ENCODE data around the gene TTC7B. TPM values are rescaled to one million over a fixed set of nuclear protein-coding genes. Genes with fewer than 3 reads are reported as not detected.

The TTC7B gene
- total and polyA plus RNA-seq, 2 donors (not counting 1 experiment from before 2014, with no cell fraction given), result 0.36 to 3.2 TPM

GRCh38 chr14:90583916-90584605, 232.2 kb downstream of the TTC7B start:
- no peaks in the 10 kb centered on the region for H3K36me3 ChIP-seq (replicated peaks in 1 of 2; ENCODE audit: control extremely low read depth in 1 of 2, control insufficient read depth in 1 of 2, extremely low read depth in 1 of 2, insufficient read depth in 2 of 2, low read length in 1 of 2)
- no peaks in the 10 kb centered on the region for H3K9me3 ChIP-seq (ENCODE audit: control extremely low read depth in 1 of 3, control insufficient read depth in 2 of 3, insufficient read depth in 1 of 3, low read length in 2 of 3)
- DNase-seq, result no peak
- 98% methylated on average over 10 of the region's 12 CpGs for WGBS (ENCODE audit: insufficient coverage)
- H2AFZ ChIP-seq (ENCODE audit: insufficient read depth, low read depth, low read length, poor library complexity, severe bottlenecking), result no peak overlapping the region
- H3K79me2 ChIP-seq (ENCODE audit: control insufficient read depth, insufficient read depth, low read length), result no peaks in the 10 kb centered on the region
- intact Hi-C loops (cut with micrococcal nuclease), result no loop called here
- no peak overlapping the region for H3K27ac Mint-ChIP-seq
- ChIA-PET POLR2A (no interaction called here), CTCF (no interaction called here)
- no peak overlapping the region for H3K27ac ChIP-seq (ENCODE audit: low read length in 2 of 2)
- no peaks in the 10 kb centered on the region for H4K20me1 ChIP-seq (ENCODE audit: control insufficient read depth, insufficient read depth, low read length, poor library complexity, severe bottlenecking)
- H3K9ac ChIP-seq (ENCODE audit: low read length), result no peak overlapping the region
- H3K27me3 Mint-ChIP-seq, result no peaks in the 10 kb centered on the region
- no peak for ATAC-seq (ENCODE audit: low read depth)
- H3K4me1 ChIP-seq (ENCODE audit: control insufficient read depth in 2 of 2, insufficient read depth in 2 of 2, low read length in 2 of 2), result no peaks in the 10 kb centered on the region
- no peaks in the 10 kb centered on the region for H3K27me3 ChIP-seq (replicated peaks in 1 of 4; ENCODE audit: control extremely low read depth in 1 of 4, control insufficient read depth in 3 of 4, insufficient read depth in 4 of 4, low read length in 3 of 4)
- H3K9me3 Mint-ChIP-seq (ENCODE audit: insufficient read depth), result no peaks in the 10 kb centered on the region
- TF ChIP-seq CTCF (IDR thresholded peaks at IDR 0.05), result no peak
- no peak for TF ChIP-seq EZH2 (IDR thresholded peaks at IDR 0.05; ENCODE audit: borderline replicate concordance, insufficient read depth, low read depth, low read length, poor library complexity, severe bottlenecking)
- no peak overlapping the region for H3K4me3 ChIP-seq (ENCODE audit: control extremely low read depth in 1 of 5, extremely low read depth in 1 of 5, insufficient read depth in 1 of 5, low read depth in 2 of 5, low read length in 4 of 5)
- no peak overlapping the region for H3K4me3 Mint-ChIP-seq
- H3K4me2 ChIP-seq (replicated peaks; ENCODE audit: low read depth, low read length, poor library complexity, severe bottlenecking), result no peak overlapping the region
- no peaks in the 10 kb centered on the region for H3K4me1 Mint-ChIP-seq

- intact Hi-C loops (cut with micrococcal nuclease), result no loop called here
- no peak for DNase-seq
- Mint-ChIP-seq H3K27ac (no peak overlapping the region), H3K27me3 (no peaks in the 10 kb centered on the region), H3K9me3 (ENCODE audit: insufficient read depth) (no peaks in the 10 kb centered on the region), H3K4me1 (no peaks in the 10 kb centered on the region), H3K4me3 (no peak overlapping the region)
- no peak overlapping the region for H3K4me2 ChIP-seq (replicated peaks; ENCODE audit: low read depth, low read length, poor library complexity, severe bottlenecking)
- H4K20me1 ChIP-seq (ENCODE audit: control insufficient read depth, insufficient read depth, low read length, poor library complexity, severe bottlenecking), result no peaks in the 10 kb centered on the region
- ChIA-PET CTCF (no interaction called here), POLR2A (no interaction called here)
- no peaks in the 10 kb centered on the region for H3K79me2 ChIP-seq (ENCODE audit: control insufficient read depth, insufficient read depth, low read length)
- no peak overlapping the region for H3K27ac ChIP-seq (ENCODE audit: low read length in 2 of 2)
- no peak overlapping the region for H3K9ac ChIP-seq (ENCODE audit: low read length)
- no peaks in the 10 kb centered on the region for H3K36me3 ChIP-seq (replicated peaks in 1 of 2; ENCODE audit: control extremely low read depth in 1 of 2, control insufficient read depth in 1 of 2, extremely low read depth in 1 of 2, insufficient read depth in 2 of 2, low read length in 1 of 2)
- TF ChIP-seq CTCF (IDR thresholded peaks at IDR 0.05) (no peak), EZH2 (IDR thresholded peaks at IDR 0.05; ENCODE audit: borderline replicate concordance, insufficient read depth, low read depth, low read length, poor library complexity, severe bottlenecking) (no peak)
- H3K27me3 ChIP-seq (replicated peaks in 1 of 4; ENCODE audit: control extremely low read depth in 1 of 4, control insufficient read depth in 3 of 4, insufficient read depth in 4 of 4, low read length in 3 of 4), result no peaks in the 10 kb centered on the region
- H3K4me3 ChIP-seq (ENCODE audit: control extremely low read depth in 1 of 5, extremely low read depth in 1 of 5, insufficient read depth in 1 of 5, low read depth in 2 of 5, low read length in 4 of 5), result no peak overlapping the region
- no peak for ATAC-seq (ENCODE audit: low read depth)
- WGBS (ENCODE audit: insufficient coverage), result 100% methylated on average over 3 of the region's 4 CpGs
- no peaks in the 10 kb centered on the region for H3K4me1 ChIP-seq (ENCODE audit: control insufficient read depth in 2 of 2, insufficient read depth in 2 of 2, low read length in 2 of 2)
- H3K9me3 ChIP-seq (ENCODE audit: control extremely low read depth in 1 of 3, control insufficient read depth in 2 of 3, insufficient read depth in 1 of 3, low read length in 2 of 3), result no peaks in the 10 kb centered on the region
- H2AFZ ChIP-seq (ENCODE audit: insufficient read depth, low read depth, low read length, poor library complexity, severe bottlenecking), result no peak overlapping the region
These were observed 232.8 kb downstream of the TTC7B start for GRCh38 chr14:90583427-90583826.
